HepG2 (cell line): Measurements from ENCODE around the gene NDRG2. TPM values are rescaled to one million over a fixed set of nuclear protein-coding genes. Genes with fewer than 3 reads are reported as not detected.
A peak's percentile ranks its signal among the peaks of the same experiment; 100 is the strongest.

ENCODE experiments used
- AKAP8 ChIP-seq: sonication (generic); formaldehyde crosslinking; IDR thresholded peaks from 2 replicates; pipeline ENCODE4 v1.5.1; 2020; ENCODE audit warnings: mild to moderate bottlenecking, missing genetic modification reagents
- ARNT ChIP-seq: fragments of 450-650 bp; IDR thresholded peaks from 2 replicates; pipeline ENCODE4 v1.6.1; 2017
- HOXA9 ChIP-seq: sonication (generic); formaldehyde crosslinking; IDR thresholded peaks from 2 replicates; pipeline ENCODE4 v1.8.1; 2022; ENCODE audit warnings: missing genetic modification reagents, mild to moderate bottlenecking, moderate library complexity, borderline replicate concordance
- NFKBIZ ChIP-seq: IDR thresholded peaks from 2 replicates; pipeline ENCODE4 v1.6.1; 2018; ENCODE audit warnings: missing genetic modification reagents, missing compliant biosample characterization
- NKX3-1 ChIP-seq: sonication (generic); formaldehyde crosslinking; IDR thresholded peaks from 2 replicates; pipeline ENCODE4 v1.5.0; 2020; ENCODE audit warnings: missing genetic modification reagents
- RBFOX2 ChIP-seq: fragments of 200-400 bp; formaldehyde crosslinking; IDR thresholded peaks from 2 replicates; pipeline ENCODE4 v1.6.1; 2017; ENCODE audit warnings: low read depth, mild to moderate bottlenecking, low read length
- SUZ12 ChIP-seq: fragments of 150-350 bp; IDR thresholded peaks from 2 replicates; pipeline ENCODE4 v1.6.1; 2014; ENCODE audit warnings: low read depth, low read length
- TMF1 ChIP-seq: sonication (generic); formaldehyde crosslinking; IDR thresholded peaks from 2 replicates; pipeline ENCODE4 v1.8.1; 2022; ENCODE audit warnings: low read depth, missing genetic modification reagents
- ZBTB2 ChIP-seq: sonication (generic); formaldehyde crosslinking; IDR thresholded peaks from 2 replicates; pipeline ENCODE4 v1.8.0; 2022; ENCODE audit warnings: low read depth, missing genetic modification reagents
- ZBTB49 ChIP-seq: sonication (generic); formaldehyde crosslinking; IDR thresholded peaks from 2 replicates; pipeline ENCODE4 v1.4.0; 2020; ENCODE audit warnings: missing genetic modification reagents, borderline replicate concordance
- ZFP36 ChIP-seq: fragments of 150-350 bp; IDR thresholded peaks from 2 replicates; pipeline ENCODE4 v1.6.1; 2018; ENCODE audit warnings: borderline replicate concordance, low read length, low read depth; ENCODE audit not compliant: partially characterized antibody
- ZFP41 ChIP-seq: sonication (generic); formaldehyde crosslinking; IDR thresholded peaks from 2 replicates; pipeline ENCODE4 v1.4.0; 2020; ENCODE audit warnings: mild to moderate bottlenecking, missing genetic modification reagents, borderline replicate concordance
- ZNF512 ChIP-seq: sonication (generic); formaldehyde crosslinking; IDR thresholded peaks from 2 replicates; pipeline ENCODE4 v1.4.0; 2020; ENCODE audit warnings: mild to moderate bottlenecking, missing genetic modification reagents
- polyA plus RNA-seq, 8 experiments: library from polyadenylated mRNA; depleted of rRNA in 3 of 8; stranded (reverse) in 7 of 8; unstranded in 1 of 8; fragments of >200 nt; fragmentation: Illumina TruSeq in 4 of 8; extraction: Trizol in 4 of 8; gene quantifications; 2 replicates each; pipeline versions ENCODE4 v1.2.1 to v1.2.3, GENCODE V29; 2011 to 2016; ENCODE audit warnings: low read depth in 4 of 8, missing spikeins in 1 of 8, mixed read lengths in 1 of 8; ENCODE audit not compliant: insufficient read depth in 1 of 8
- total RNA-seq, 5 experiments: library from RNA; depleted of rRNA; stranded (reverse); fragments of >200 nt; fragmentation: Illumina TruSeq; extraction: Trizol; gene quantifications; 2 replicates each; pipeline ENCODE4 v1.2.3, GENCODE V29; 2016; ENCODE audit warnings: low read depth in 1 of 5
- TF ChIP-seq, protein P1 (sequence below): sonication (generic); formaldehyde crosslinking; IDR thresholded peaks from 2 replicates; pipeline ENCODE4 v1.4.0; 2020; ENCODE audit warnings: missing genetic modification reagents
- TF ChIP-seq, protein P2 (sequence below): sonication (generic); formaldehyde crosslinking; IDR thresholded peaks from 2 replicates; pipeline ENCODE4 v1.8.0; 2023; ENCODE audit warnings: mild to moderate bottlenecking, missing genetic modification reagents

The NDRG2 gene
- total and polyA plus RNA-seq, 2 of the 13 experiments (the other 11 are each of a cell fraction or from before 2014, with no cell fraction given) = 27.2 to 189 TPM

- TF ChIP-seq ZBTB2 (CRISPR knock-in tag) (no peak), ARNT (no peak), HOXA9 (no peak), NFKBIZ (CRISPR knock-in tag) (no peak), TMF1 (peak; percentile 35; the same call in 1 of the 2 replicates), AKAP8 (CRISPR knock-in tag) (no peak), ZNF512 (CRISPR knock-in tag) (no peak), ZFP36 (no peak), ZBTB49 (0 out of 2 replicates have a peak, but pooled peaks have one; percentile 45), SUZ12 (no peak), NKX3-1 (CRISPR knock-in tag) (0 out of 2 replicates have a peak, but pooled peaks have one; percentile 50), RBFOX2 (peak; percentile 70; the same call in 1 of the 2 replicates), ZFP41 (CRISPR knock-in tag) (no peak)
- TF ChIP-seq, protein P1, sequence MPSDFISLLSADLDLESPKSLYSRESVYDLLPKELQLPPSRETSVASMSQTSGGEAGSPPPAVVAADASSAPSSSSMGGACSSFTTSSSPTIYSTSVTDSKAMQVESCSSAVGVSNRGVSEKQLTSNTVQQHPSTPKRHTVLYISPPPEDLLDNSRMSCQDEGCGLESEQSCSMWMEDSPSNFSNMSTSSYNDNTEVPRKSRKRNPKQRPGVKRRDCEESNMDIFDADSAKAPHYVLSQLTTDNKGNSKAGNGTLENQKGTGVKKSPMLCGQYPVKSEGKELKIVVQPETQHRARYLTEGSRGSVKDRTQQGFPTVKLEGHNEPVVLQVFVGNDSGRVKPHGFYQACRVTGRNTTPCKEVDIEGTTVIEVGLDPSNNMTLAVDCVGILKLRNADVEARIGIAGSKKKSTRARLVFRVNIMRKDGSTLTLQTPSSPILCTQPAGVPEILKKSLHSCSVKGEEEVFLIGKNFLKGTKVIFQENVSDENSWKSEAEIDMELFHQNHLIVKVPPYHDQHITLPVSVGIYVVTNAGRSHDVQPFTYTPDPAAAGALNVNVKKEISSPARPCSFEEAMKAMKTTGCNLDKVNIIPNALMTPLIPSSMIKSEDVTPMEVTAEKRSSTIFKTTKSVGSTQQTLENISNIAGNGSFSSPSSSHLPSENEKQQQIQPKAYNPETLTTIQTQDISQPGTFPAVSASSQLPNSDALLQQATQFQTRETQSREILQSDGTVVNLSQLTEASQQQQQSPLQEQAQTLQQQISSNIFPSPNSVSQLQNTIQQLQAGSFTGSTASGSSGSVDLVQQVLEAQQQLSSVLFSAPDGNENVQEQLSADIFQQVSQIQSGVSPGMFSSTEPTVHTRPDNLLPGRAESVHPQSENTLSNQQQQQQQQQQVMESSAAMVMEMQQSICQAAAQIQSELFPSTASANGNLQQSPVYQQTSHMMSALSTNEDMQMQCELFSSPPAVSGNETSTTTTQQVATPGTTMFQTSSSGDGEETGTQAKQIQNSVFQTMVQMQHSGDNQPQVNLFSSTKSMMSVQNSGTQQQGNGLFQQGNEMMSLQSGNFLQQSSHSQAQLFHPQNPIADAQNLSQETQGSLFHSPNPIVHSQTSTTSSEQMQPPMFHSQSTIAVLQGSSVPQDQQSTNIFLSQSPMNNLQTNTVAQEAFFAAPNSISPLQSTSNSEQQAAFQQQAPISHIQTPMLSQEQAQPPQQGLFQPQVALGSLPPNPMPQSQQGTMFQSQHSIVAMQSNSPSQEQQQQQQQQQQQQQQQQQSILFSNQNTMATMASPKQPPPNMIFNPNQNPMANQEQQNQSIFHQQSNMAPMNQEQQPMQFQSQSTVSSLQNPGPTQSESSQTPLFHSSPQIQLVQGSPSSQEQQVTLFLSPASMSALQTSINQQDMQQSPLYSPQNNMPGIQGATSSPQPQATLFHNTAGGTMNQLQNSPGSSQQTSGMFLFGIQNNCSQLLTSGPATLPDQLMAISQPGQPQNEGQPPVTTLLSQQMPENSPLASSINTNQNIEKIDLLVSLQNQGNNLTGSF = no peak
- TF ChIP-seq, protein P2, sequence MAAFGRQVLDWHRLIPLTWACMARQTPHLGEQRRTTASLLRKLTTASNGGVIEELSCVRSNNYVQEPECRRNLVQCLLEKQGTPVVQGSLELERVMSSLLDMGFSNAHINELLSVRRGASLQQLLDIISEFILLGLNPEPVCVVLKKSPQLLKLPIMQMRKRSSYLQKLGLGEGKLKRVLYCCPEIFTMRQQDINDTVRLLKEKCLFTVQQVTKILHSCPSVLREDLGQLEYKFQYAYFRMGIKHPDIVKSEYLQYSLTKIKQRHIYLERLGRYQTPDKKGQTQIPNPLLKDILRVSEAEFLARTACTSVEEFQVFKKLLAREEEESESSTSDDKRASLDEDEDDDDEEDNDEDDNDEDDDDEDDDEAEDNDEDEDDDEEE (CRISPR knock-in tag) = peak; percentile 91; the same call in 1 of the 2 replicates
These were observed 34.9 kb downstream of the NDRG2 start, which contains the start of gene METTL17 (continued) for GRCh38 chr14:20989787-20990600.
